Activated T-cell treated with anti-CD3 and anti-CD28 coated beads for 1 hour (primary cell): ENCODE results near the gene PXDC1.
"Not testable (repeated sequence)": the region's sequence is repeated elsewhere in the genome, so short reads cannot be mapped to it uniquely, and the experiment has no call there.

Experiments used
- DNase-seq: peaks from one replicate; pipeline ENCODE4 v3.0.0-alpha.2; 2020; ENCODE audit warnings: low read depth

PXDC1 gene

GRCh38 chr6:3782876-3783832 is 31.6 kb upstream of the PXDC1 start:
- no peak for DNase-seq

DNA sequence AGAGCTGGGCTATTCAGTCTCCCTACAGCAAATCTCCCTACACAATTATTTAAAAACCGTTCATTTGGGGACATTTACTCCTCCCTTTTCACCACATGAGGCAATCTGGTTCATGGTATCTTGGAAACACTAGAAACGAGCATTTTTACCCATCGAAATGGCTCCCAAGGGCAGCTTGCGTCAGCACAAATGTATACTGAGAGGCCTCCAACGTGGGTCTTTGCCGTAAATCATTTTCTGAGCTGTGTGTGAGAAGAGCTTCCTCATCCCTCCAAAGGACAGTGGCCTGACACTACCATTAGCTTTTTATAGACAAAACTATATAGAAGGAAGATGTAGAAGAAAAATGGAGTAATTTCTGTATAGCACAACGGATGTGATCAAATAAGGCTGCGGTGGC is 30.0 kb upstream of the PXDC1 start:
- DNase-seq = no peak

DNA sequence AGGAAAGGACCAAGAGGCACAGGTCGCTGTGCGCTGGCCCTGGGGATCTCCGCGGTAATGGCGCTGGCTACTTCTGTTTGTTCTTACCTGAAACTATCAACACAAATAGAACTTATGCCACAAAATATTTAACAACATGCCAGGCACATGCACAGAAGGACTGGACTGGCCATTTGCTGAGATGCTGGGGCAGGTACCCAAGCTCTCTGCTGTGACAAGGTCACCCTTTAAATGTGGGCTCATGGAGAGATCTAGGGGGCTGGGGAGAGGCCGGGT is 28.0 kb upstream of the PXDC1 start:
- no peak for DNase-seq

- DNase-seq = no peak
Observed at GRCh38 chr6:3778701-3779573, 27.4 kb upstream of the PXDC1 start.

DNA sequence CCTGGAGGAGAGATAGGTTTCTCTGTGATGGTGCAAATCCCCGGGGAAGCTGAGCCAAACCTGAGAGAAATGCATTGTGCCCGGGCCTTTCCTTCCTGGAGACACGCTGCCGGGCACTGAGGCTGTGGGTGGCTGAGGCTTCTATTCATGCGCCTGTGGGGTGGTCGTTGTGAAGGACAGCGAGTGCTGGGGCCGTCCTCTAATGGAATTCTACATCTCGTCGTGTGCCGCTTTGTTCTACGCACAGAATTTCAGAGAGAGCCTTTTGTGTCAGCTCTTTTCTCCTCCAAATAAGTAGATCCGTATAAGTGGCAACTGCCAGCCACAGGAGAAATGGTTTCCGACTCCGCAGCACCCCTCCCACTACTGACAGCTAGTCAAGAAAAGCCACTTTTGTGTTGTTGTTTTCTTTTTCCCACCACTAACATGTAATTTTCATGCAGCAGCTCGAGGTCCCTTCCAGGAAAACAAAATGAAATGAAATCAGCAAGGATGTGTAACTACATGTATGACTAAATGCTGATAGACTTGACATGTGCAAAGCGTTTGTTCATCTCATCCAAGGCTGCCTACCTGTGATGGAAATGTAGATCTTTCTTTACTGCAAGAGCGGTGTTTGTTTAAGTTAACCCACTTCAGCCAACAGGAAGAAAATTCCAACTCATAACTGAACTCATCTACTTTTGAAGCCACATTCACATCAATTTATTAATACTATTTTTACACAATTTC is 26.4 kb upstream of the PXDC1 start:
- no peak for DNase-seq

GRCh38 chr6:3776881-3777507 is 25.5 kb upstream of the PXDC1 start:
- no peak for DNase-seq

GRCh38 chr6:3775847-3776246 is 24.3 kb upstream of the PXDC1 start:
- DNase-seq = no peak

- no peak for DNase-seq
Observed at GRCh38 chr6:3775386-3775785, 23.9 kb upstream of the PXDC1 start.

DNA sequence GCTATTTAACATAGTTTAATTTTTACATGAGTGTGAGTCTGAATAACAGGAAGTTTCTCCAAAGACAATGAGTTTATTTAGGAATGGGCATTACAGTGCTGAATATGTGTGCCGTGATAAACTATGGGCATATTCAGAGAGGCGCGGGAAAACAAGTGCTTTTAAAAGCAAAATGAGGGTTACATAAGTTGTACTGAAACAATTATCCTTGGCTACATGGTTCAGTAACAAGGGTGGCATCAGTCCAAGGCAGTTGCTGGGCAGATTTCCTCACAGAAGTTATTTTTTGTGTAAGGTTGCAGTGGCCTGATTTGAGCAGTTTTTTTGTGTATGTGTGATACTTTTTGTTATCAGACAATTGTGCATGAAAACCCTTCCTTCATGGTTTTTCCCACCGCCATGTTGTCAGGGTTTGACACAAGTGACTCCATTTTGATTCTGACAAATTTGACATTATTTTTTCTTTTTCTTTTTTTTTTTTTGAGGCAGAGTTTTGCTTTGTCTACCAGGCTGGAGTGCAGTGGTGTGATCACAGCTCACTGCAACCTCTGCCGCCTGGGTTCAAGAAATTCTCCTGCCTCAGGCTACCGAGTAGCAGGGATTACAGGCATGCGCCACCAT is 22.3 kb upstream of the PXDC1 start:
- no peak for DNase-seq

DNA sequence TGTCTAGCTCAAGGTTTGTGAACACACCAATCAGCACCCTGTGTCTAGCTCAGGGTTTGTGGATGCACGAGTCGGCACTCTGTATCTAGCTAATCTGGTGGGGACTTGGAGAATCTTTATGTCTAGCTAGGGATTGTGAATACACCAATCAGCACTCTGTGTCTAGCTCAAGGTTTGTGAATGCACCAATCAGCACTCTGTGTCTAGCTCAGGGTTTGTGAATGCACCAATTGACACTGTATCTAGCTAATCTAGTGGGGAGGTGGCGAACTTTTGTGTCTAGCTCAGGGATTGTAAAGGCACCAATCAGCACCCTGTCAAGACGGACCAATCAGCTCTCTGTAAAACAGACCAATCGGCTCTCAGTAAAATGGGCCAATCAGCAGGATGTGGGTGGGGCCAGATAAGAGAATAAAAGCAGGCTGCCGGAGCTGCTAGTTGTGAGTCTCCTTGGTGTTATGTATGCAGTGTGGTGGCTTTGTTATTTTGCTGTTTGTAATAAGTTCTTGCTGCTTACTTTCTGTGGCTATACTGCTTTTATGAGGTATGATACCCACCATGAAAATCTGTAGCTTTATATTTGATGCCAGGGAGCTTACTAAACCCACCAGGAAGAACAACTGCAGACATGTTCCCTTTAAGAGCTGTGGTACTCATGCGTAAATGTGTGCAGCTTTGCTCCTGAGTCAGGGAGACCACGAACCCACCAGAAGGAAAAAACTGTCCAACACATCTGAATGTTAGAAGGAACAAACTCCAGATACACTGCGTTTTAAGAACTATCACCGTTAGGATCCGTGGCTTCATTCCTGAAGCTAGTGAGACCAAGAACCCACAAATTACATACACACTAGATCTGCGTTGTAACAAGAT is 20.9 kb upstream of the PXDC1 start:
- DNase-seq = not testable (repeated sequence)

GRCh38 chr6:3771407-3772011 is 20.0 kb upstream of the PXDC1 start:
- DNase-seq = no peak

DNA sequence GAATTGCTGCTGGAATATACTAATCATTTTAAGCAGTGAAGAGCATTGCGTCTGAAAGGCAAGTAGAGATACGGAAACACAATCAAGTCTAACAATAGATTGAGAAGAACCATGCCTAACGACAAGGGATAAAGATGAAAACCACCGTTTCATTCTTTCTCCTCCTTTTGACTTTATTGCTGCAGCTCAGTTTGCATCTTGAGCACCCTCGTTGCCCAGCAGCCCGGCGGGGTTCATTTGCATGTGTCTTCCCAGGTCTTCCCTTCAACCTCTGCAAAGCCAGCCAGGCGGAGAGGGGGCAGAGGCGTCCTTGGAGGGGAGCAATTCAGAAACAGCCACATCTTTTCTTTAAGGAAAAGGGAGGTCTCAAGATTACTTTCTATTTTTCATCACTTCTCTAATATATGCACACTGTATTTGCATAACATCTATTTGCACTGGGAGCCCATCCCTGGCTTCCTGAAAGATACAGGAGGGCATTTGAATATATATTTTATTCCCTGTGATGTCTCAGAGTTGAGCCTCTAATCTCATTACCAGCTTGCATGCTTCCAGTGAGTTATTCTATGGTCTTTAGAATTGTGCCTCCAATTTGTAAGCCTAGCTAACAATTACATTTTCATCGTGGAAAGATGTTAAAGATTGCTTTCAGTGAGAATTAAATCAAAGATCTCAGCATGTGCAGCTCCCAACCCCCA is 18.7 kb upstream of the PXDC1 start:
- no peak for DNase-seq

GRCh38 chr6:3769610-3770009 is 18.1 kb upstream of the PXDC1 start:
- no peak for DNase-seq

DNA sequence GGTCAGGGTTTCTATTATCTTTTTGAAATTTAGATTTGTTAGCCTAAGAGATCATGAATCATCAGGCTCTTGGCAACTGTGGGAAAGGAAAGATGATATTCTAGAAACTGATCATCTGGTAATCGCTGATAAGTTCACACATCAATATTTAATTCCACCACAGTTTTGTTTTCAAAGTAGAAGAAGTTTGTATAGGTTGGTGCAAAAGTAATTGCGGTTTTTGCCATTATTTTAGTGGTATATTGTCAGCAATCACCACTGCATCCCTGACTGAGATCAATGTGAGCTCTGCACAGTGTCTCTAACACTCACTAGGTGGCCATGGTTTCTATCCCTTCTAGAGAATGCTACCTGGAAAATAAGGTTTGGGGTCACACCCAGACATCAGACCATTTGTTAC is 17.0 kb upstream of the PXDC1 start:
- no peak for DNase-seq

- DNase-seq = not testable (repeated sequence)
Observed at GRCh38 chr6:3767483-3767882, 16.0 kb upstream of the PXDC1 start.

DNA sequence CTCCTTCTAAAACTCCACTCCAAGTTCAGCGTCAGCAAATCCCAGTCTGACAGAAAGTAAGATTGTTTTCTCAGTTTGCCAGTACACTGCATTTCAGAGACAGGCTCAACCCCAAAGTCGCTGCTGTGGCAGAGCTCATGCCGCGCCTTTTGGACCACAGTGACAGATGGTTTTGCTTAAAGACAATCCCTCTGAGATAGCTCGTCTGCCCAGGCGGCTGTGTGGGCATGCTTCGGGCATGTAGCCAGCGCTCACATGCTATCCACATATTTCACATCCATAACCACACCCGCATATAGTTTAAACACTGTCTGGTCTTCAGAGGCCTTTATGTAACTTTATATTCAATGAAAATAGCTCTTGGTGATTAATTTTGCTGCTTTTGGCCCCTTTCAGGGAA is 14.7 kb upstream of the PXDC1 start:
- no peak for DNase-seq

DNA sequence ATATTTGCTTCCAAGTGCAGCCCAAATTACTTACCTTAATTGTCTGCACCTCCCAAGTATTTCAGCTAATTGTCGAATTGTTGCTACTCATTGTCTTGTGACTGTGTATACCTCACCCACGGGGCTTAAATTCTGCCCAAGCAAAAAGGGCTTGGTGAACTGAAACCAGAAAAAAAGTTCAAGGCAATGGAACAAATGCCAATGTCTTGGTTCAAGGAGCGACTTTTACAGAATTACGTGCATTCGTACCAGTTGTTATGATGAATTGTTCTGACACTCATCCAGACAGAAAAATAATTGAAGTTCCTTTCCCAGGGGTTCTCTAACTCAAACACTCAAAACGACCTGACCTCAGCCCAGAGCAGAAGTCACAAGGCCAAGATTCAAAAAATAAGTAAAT is 13.9 kb upstream of the PXDC1 start:
- no peak for DNase-seq

- no peak for DNase-seq
Observed at GRCh38 chr6:3764516-3765335, 13.2 kb upstream of the PXDC1 start.

- no peak for DNase-seq
Observed at GRCh38 chr6:3762852-3763251, 11.3 kb upstream of the PXDC1 start.
